SIG-M5 (cell line): Measurements from ENCODE around the gene SERINC3.

ENCODE experiments used
- DNase-seq: peaks from one replicate; lab custom pipeline; 2025; lab: John Stamatoyannopoulos, UW

SERINC3 gene

DNA sequence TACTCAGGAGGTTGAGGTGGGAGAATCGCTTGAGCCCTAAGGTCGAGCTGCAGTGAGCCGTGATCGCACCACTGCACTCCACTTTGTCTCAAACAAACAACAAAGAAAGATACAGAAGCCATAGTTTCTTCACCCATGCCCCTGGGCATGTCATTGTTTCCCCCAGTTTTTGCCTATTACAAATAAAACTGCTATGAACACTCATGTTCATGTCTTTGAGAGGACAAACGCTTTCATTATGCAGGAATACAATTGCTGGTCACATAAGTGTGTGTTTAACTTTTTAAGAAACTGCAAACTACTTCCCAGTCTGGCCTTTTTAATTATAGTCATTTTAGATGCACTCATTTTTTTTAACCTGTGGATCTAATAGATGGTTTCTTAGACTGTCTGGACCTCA lies 58.4 kb downstream of the SERINC3 start:
- DNase-seq: no peak

DNA sequence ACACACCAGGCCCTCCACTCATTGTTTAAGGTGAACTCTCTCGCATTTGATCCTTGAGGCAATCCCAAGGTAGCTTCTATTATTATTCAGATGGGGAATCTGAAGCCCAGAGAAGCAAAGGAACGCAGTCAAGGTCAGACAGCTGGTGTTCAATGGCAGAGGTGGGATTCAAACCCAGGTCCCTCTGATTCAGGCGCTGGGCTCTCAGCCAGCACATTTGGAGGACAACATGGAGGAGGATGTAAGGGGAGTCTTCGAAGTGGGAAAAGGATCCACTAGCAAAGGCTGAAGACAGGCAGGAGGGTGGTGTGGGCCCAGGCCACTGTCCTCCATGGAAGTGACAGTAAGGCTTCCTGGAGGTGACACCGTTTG lies 60.1 kb downstream of the SERINC3 start:
- DNase-seq: no peak

GRCh38 chr20:44461142-44461802 lies 60.6 kb downstream of the SERINC3 start:
- no peak for DNase-seq

GRCh38 chr20:44460795-44461141 lies 61.1 kb downstream of the SERINC3 start:
- DNase-seq: no peak

- no peak for DNase-seq
Observed at GRCh38 chr20:44459271-44459670, 62.6 kb downstream of the SERINC3 start.

DNA sequence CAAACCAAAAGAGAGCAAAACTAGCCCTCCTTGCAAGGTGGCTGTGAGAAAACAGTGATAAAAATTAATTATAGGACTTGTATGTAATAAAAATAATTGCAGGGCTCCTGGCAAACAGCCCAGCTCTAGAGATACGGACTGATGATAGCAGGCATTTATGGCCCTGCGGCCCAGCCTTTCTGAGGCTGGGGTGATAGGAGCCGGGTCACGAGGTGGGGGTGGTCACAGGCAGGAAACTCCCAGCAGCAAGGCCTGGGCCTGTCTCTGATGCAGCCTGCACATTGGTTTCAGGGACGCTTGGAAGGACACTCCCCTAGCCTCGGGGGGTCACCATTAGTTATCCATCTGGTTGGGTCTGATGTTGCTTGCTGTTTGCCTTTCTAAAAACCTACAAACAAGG lies 64.9 kb downstream of the SERINC3 start:
- no peak for DNase-seq

DNA sequence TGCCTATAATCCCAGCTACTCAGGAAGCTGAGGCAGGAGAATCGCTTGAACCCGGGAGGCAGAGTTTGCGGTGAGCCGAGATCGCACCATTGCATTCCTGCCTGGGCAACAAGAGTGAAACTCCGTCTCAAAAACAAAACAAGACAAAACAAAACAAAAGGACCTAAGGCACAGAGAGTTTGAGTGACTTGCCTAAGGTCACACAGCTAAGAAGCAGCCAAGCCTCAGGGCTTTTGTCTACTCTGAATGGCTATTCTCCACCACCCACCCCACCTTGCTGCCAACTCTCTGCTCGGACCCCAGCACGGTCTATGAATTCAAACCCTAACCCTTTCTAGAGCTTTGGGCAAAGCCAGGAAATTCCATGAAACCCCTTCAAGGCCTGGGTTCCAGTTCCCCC lies 65.3 kb downstream of the SERINC3 start:
- no peak for DNase-seq

GRCh38 chr20:44455126-44455525 lies 66.7 kb downstream of the SERINC3 start:
- DNase-seq: no peak

DNA sequence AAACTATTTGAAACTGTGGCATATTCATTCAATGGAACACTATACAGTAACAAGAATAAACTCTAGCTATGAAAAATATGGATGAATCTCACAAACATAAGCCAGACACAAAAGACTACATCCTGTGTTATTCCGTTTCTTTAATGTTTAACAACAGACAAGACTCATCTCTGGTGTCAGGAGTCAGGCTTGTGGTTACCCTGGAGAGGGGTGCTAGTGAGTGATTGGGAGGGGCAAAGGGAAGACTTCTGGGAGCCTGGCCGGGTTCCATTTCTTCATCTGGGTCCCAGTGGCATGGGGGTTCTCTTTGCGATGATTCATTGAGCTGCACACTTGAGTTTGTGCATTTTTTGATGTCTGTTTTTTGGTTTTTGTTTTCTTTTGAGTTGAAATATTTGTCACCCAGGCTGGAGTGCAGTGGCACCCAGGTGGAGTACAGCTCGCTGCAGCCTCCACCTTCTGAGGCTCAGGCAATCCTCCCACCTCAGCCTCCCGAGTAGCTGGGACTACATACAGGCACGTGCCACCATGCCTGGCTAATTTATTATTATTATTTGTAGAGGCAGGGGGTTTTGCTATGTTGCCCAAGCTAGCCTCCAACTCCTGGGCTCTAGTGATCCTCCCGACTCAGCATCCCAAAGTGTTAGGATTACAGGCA lies 67.4 kb downstream of the SERINC3 start:
- DNase-seq: no peak

GRCh38 chr20:44450903-44451450 lies 70.9 kb downstream of the SERINC3 start:
- no peak for DNase-seq

- DNase-seq: no peak
Observed at GRCh38 chr20:44450281-44450889, 71.5 kb downstream of the SERINC3 start.

DNA sequence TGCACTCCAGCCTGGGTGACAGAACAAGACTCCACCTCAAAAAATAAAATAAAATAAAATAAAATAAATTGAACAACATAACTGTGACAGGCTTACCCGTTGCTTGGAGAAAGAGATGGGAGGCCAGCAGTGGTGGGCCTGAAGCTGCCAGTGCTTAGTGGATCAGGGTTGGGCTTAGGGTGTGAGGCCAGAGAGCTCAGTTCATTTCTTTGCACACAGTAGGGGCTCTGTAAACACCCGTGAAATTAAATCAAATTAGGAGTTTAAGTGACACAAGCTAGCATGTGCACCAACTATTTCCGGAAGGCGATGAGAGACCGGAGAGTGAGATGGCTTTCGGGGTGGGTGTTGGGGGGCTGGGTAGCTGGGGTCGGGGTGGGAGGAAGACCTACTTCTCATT lies 72.0 kb downstream of the SERINC3 start:
- no peak for DNase-seq

- no peak for DNase-seq
Observed at GRCh38 chr20:44448753-44449546, 72.9 kb downstream of the SERINC3 start.

GRCh38 chr20:44447827-44448419 lies 73.9 kb downstream of the SERINC3 start:
- DNase-seq: no peak
